ENCODE data around the gene DGAT2L6.
"Not testable (repeated sequence)": the region's sequence is repeated elsewhere in the genome, so short reads cannot be mapped to it uniquely, and the experiment has no call there.

DGAT2L6 gene

GRCh38 chrX:70196961-70197720 lies 19.9 kb downstream of the DGAT2L6 start:
- DNase-seq (ENCODE audit: low read depth), result no peak

- DNase-seq (ENCODE audit: low read depth), result no peak
Measured at GRCh38 chrX:70201732-70202131, 24.4 kb downstream of the DGAT2L6 start.

GRCh38 chrX:70208479-70208878 lies 31.2 kb downstream of the DGAT2L6 start:
- DNase-seq (ENCODE audit: low read depth), result no peak

GRCh38 chrX:70209570-70209969 lies 32.3 kb downstream of the DGAT2L6 start:
- DNase-seq (ENCODE audit: low read depth), result not testable (repeated sequence)

- no peak for DNase-seq (ENCODE audit: low read depth)
Measured at GRCh38 chrX:70219938-70220764, 42.9 kb downstream of the DGAT2L6 start.

- DNase-seq (ENCODE audit: low read depth), result no peak
Measured at GRCh38 chrX:70226048-70226447, 48.8 kb downstream of the DGAT2L6 start.

- DNase-seq (ENCODE audit: low read depth), result no peak
Measured at GRCh38 chrX:70226687-70227086, 49.4 kb downstream of the DGAT2L6 start.

DNA sequence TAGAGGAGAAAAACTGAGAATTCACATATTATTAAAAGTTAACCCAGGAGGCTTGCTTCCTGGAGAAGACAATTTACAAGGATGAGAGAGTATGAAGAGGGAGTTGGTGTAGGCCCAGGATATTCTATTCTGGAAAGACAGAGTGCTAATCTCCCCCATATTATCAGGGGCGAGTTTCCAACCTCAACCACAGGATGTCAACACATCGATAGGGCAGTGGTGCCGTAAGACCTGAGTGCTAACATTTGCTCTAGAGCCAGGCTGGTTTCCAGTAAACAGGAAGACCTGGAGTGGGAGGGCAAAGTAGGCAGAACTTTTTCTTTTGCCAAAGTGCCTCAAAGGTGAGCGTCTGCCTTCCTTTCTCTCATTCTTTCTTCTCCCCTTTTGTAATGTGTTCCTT lies 54.4 kb downstream of the DGAT2L6 start:
- no peak for DNase-seq (ENCODE audit: low read depth)

DNA sequence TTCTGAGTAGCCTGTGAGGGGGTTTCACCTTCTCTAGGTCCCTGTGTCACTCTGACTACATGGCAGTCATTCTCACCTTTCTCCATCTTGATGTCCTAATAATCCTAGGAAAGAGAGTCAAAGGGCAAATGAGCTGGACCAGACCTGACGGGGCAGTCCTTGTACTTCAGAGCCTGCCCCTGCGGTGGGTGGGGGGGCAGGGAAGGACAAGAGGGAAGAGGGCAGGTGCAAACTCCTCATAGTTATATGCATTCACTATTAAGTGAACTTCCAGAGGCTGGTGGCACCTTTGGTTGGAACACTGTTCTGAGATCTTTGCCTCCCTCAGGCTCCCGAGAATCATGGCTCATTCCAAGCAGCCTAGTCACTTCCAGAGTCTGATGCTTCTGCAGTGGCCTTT lies 57.1 kb downstream of the DGAT2L6 start, which contains the start of gene AWAT1:
AWAT1 (plus strand) TSS at position 301 of the 400 bp plus-strand sequence; CDS start at position 342, 41 bp downstream.
- DNase-seq (ENCODE audit: low read depth), result no peak

- DNase-seq (ENCODE audit: low read depth), result no peak
Measured at GRCh38 chrX:70240751-70241150, 63.5 kb downstream of the DGAT2L6 start.

- DNase-seq (ENCODE audit: low read depth), result no peak
Measured at GRCh38 chrX:70241501-70241900, 64.2 kb downstream of the DGAT2L6 start.

DNA sequence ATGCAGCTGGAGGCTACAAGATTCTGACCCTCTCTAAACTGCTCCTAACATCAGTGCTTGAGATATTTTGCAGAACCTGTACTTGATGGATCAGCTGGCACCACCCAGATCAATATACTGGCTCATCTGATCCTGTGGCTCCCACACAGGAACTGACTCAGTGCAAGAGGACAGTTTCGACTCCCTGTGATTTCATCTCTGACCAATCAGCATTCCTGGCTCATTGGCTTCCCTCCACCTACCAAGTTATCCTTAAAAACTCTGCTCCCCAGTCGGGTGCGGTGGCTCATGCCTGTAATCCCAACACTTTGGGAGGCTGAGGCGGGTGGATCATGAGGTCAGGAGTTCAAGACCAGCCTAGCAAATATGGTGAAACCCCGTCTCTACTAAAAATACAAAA lies 66.3 kb downstream of the DGAT2L6 start:
- not testable (repeated sequence) for DNase-seq (ENCODE audit: low read depth)

GRCh38 chrX:70244881-70245280 lies 67.6 kb downstream of the DGAT2L6 start:
- DNase-seq (ENCODE audit: low read depth), result no peak

- no peak for DNase-seq (ENCODE audit: low read depth)
Measured at GRCh38 chrX:70247252-70247651, 70.0 kb downstream of the DGAT2L6 start.

DNA sequence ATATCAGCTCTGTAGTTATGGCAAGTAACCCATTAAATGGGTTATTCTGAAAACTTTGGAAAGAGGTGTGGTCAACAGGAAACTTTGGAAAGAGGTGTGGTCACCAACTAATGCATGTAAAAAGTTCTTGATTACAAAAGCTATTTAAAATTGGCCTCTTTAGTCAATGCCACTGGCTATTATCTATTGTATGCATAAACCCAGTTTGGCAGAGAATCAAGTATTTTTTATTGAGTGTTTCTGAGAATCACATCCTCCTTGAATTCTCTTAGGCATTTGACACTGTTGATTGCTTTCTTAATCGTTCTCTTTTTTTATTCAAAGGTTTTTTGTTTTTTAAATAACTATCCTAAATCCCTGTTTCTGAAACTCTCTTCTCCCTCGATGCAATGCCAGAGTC lies 75.2 kb downstream of the DGAT2L6 start:
- DNase-seq (ENCODE audit: low read depth), result no peak

GRCh38 chrX:70253377-70254062 lies 76.2 kb downstream of the DGAT2L6 start:
- DNase-seq (ENCODE audit: low read depth), result no peak

- no peak for DNase-seq (ENCODE audit: low read depth)
Measured at GRCh38 chrX:70254063-70254400, 76.7 kb downstream of the DGAT2L6 start.

- no peak for DNase-seq (ENCODE audit: low read depth)
Measured at GRCh38 chrX:70254909-70255308, 77.6 kb downstream of the DGAT2L6 start.

All from HS-5 (cell line).